HG03025 (cell line): ENCODE data around the gene PAPPA2.

Experiments
- ATAC-seq: cut with Tn5 transposase; IDR thresholded peaks from one replicate; pipeline ENCODE4 v1.9.1; 2021; ENCODE audit warnings: mild to moderate bottlenecking, moderate library complexity; ENCODE audit not compliant: unreplicated experiment, low FRiP score

Gene PAPPA2

GRCh38 chr1:176691251-176692228 lies 228.6 kb downstream of the PAPPA2 start:
- ATAC-seq: peak; percentile 95

GRCh38 chr1:176692431-176692830 lies 229.5 kb downstream of the PAPPA2 start:
- ATAC-seq: no peak

GRCh38 chr1:176692988-176693696 lies 230.2 kb downstream of the PAPPA2 start:
- no peak for ATAC-seq

DNA sequence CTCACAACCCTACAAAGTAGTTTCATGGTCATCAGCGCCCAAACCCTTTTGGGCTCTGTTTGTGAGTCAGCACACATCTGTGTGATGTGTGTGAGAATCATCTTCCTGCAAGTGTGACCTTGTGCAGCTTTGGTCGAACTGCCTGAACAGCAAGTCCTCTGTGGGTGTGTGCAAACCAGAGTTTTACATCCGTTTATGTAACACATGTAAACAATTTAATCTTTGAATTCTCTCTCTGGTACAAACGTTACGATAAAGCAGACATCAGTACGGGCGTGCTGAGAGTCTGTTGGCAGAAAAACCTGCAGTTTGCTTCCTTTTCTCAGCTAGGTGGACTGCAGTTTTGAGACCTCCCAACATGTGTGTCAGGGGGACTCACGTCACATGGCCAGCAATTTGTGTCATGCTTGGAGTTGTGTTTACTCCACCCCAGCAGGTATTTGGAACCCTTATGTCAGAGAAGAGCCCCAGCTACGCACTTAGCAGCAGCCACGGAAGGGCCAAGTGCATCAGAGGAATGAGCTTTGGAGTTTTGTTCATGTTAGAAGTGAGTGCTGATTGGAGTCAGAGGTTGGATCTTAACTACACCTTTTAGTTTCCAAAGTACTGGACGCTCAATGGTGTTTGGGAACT lies 230.8 kb downstream of the PAPPA2 start:
- ATAC-seq: no peak

DNA sequence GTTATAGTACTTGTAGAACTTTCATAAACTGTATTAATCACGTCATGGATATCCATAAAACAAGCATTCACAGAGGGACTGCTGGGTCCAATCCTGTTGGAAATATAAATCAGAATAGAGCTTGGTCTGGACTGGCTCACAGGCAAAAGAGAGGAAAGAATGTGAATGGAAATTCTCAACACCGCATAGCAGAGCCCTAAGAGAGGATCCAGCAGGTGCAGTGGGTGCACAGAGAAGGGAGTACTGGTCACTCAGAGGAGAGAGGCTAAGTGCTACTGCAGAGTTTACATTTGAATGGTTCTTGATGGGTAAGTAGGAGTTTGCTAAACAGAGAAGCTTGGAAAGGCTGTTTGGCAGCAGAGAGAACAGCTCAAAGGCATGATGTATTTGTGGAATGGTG lies 231.7 kb downstream of the PAPPA2 start:
- ATAC-seq: no peak

- ATAC-seq: no peak
Observed at GRCh38 chr1:176696109-176696508, 233.1 kb downstream of the PAPPA2 start.

DNA sequence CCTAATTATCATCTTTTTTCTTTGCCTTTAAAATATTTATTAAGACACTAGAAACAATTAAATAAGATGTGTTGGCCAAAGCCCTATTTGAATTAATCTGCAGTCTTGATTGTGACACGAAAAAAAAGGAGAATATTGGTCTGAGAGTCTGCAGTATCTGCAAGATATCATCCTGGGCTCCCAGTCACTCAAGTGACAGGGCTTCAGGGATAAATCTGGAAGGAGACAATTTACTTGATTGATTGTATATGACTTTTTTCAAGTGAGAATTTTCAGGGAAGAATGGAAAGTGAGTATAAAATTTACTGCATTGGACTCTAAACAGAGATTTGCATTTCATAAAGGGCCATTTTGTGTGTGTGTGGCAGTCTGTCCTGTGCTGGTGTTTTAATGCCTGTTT lies 233.7 kb downstream of the PAPPA2 start:
- no peak for ATAC-seq

- ATAC-seq: no peak
Observed at GRCh38 chr1:176699821-176700220, 236.8 kb downstream of the PAPPA2 start.

DNA sequence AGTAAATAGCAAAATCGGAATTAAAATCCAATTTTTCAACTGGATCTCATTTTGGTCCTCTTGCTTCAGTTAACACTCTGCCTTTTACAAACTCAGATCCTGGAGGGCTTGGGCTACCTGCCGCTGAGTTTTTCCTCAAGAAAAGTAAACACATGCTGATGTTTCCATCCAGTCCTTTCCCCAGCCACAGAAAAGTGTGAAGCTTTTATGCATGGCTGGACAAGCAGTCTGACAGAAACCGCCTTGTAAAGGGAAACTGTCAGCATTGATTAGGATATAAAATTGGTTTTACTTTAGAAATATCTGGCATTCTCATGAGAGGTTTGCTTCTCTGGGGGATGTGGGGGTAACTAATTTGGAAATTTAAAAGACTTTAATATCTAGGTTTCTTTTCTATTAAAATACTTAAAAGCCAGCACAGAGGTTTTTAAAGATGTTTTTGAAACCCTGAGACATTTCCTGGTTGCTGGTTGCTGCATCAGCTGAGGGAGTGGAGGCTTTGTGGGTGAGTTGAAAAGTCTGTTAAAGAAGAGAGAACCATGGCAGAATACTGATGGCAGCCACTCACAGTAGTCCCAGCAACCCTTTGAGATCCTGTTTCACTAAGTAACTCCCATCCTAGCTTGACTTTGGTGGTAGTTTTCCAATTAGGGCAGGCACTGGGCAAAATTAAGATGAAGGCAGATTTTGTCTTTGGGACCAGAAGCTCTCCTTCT lies 238.3 kb downstream of the PAPPA2 start:
- ATAC-seq: no peak

DNA sequence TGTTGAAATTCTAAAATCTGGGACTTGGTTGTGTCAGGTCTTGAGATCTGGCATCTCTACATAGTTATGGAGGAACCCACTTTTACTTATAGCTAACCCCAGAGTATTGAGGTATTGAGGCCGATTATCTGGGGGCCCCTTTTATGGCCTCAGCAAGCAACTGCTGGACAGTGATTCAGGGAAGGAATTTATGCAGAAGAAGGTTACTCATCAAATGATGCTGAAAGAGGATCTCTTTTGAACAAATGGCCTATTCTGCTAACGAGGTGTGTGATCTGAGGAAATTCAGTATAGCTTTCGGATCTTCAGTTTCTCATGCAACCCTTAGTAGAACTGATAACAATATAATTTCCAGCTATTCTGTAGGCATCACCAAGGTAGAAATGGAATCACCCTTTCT lies 239.9 kb downstream of the PAPPA2 start:
- no peak for ATAC-seq

GRCh38 chr1:176705585-176705984 lies 242.6 kb downstream of the PAPPA2 start:
- ATAC-seq: no peak

DNA sequence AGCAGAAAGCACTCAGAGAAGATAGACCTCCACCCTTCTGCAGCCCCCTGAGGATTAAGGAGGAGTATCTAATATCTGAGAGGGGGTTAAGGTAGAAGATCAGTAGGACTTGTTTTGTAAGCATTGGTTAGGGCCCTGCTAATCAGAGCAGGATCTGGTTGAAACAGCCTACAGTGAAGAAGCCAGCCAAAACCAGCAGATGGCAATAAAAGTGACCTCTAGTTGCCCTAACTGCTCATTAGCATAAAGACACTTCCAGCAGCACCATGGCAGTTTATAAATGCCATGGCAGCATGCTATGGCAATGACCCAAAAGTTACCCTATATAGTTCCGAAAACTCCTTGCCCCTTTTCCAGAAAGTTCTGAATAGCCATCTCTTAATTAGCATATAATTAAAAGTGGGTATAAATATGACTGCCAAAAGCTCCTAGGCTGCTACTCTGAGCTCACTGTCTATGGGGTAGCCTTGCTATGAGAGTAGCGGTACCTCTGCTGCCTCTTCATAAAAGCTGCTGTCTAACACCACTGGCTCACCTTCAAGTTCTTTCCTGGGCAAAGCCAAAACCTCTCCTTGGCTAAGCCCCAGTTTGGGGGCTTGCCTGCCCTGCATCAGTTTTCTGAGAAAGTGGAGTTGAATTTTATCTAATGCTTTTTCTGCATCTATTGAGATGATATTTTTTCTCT lies 254.2 kb downstream of the PAPPA2 start:
- no peak for ATAC-seq

DNA sequence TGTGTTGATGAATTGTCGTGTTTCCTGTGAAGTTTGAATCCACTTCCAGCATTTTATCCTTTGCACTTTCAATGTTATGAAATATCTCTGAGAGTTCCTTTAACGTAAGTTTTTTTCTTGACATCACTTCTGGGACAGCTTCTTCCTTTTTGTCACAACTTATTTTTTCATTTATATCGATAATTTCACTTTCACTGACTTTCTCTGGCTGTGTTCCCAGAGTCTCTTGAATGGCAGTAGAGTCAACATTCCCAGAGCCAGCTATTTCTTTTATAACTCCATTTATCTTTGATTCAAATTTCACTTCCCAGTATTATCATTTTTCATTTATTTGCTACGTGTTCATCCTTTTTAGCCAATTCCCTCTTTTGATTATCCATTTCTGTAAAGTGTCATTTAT lies 256.5 kb downstream of the PAPPA2 start:
- no peak for ATAC-seq

- ATAC-seq: no peak
Observed at GRCh38 chr1:176720838-176721237, 257.9 kb downstream of the PAPPA2 start.

DNA sequence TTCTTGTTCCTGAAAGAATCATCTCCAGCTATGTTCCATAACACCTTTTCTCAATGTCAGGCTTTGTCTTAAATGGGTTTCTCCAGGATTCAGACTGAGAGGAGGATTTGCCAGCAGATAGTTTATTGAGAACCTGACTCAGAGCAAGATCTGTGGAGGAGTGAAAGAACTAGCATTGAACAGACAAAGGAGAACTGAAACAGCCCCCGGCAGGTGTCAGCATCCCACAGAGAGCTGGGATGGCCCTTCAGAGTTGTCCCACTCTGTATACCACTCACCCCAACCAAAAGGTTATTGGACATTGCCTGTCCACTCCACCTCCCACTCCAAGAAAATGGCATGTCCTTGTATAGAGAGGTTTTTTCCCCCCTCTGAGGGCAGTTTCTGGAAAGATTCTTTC lies 270.7 kb downstream of the PAPPA2 start:
- ATAC-seq: peak; percentile 45

- ATAC-seq: no peak
Observed at GRCh38 chr1:176735201-176735600, 272.2 kb downstream of the PAPPA2 start.

- ATAC-seq: no peak
Observed at GRCh38 chr1:176736015-176736414, 273.0 kb downstream of the PAPPA2 start.

DNA sequence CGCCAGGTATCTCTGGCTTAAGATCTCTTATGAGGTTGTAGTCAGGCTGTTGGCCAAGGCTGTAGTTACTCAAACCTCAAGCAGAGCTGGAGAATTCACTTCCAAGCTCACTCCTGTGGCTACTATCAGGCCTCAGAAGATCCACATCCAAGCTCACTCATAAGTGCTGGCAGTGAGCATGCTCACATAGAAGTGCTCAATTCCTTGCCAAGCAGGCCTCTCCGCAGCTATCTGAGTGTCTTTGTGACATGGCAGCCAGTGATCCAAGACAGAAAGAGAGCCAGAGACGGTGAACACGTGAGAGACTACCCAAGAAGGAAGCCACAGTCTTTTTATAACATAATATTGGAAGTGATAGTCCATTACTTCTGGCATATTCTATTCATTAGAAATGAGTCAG lies 278.2 kb downstream of the PAPPA2 start:
- ATAC-seq: no peak

DNA sequence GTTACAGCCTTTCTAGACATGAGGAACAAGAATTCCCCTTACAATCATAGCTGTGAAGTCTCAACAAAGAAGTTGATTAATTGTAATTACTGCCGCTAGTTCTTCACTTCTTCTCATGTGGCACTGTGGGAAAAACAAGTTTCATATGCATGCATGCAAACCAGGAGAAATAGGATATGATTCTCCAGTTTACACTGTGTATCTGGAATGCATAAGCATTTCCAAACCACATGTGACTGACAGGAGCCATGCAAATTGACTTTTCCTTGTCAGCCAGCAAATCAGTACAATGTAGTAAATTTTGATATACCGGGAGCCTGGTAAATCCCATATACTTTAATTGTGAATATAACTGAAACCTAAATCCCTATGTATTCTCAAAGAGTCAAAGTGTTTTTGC lies 279.3 kb downstream of the PAPPA2 start:
- no peak for ATAC-seq

DNA sequence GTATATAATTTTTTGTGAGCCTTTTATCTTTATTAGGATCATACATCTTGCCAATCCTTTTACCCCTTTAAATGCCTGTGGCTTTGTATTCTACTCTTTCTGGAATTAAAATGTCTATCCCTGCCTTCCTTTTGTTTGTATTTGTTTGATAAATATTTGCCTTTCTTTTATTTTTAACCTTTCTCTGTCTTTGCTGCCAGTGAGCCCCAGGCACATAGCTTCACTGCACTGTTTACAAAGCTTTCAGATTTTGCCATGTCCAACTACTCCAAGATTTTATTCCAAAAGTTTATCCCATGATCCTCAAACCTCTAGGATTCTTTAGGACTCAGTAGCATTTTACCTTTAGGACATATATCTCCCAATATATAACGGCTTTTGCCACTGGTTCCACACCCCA lies 281.2 kb downstream of the PAPPA2 start:
- no peak for ATAC-seq
